Osteocyte (in vitro differentiated cells): ENCODE measurements around the gene CD44. TPM values are rescaled to one million over a fixed set of nuclear protein-coding genes. Genes with fewer than 3 reads are reported as not detected.

Experiments used
- DNase-seq: peaks from one replicate; pipeline ENCODE4 v3.0.0; 2021; ENCODE audit warnings: mixed read lengths; ENCODE audit not compliant: unreplicated experiment; ENCODE audit errors: extremely low spot score
- H3K27ac Mint-ChIP-seq: one replicate; pipeline ENCODE4 v1.8.0; 2021; ENCODE audit warnings: mild to moderate bottlenecking, mixed read lengths; ENCODE audit not compliant: unreplicated experiment
- H3K27me3 Mint-ChIP-seq: one replicate; pipeline ENCODE4 v1.8.0; 2021; ENCODE audit warnings: mixed read lengths; ENCODE audit not compliant: unreplicated experiment
- H3K36me3 Mint-ChIP-seq: one replicate; pipeline ENCODE4 v1.8.0; 2021; ENCODE audit warnings: mixed read lengths; ENCODE audit not compliant: unreplicated experiment
- H3K4me1 Mint-ChIP-seq: one replicate; pipeline ENCODE4 v1.8.0; 2021; ENCODE audit warnings: mixed read lengths; ENCODE audit not compliant: unreplicated experiment
- H3K4me3 Mint-ChIP-seq: one replicate; pipeline ENCODE4 v1.8.0; 2021; ENCODE audit warnings: mild to moderate bottlenecking, moderate library complexity, mixed read lengths; ENCODE audit not compliant: unreplicated experiment
- H3K9me3 Mint-ChIP-seq: one replicate; pipeline ENCODE4 v1.8.0; 2021; ENCODE audit warnings: mixed read lengths; ENCODE audit not compliant: unreplicated experiment
- CTCF ChIP-seq: fragments of 200-600 bp; sonication (generic); IDR thresholded peaks from 2 replicates; pipeline ENCODE4 v1.5.0; 2021; ENCODE audit warnings: antibody characterized with exemption, mild to moderate bottlenecking, moderate library complexity
- total RNA-seq: library from RNA; stranded (reverse); gene quantifications from 2 replicates; pipeline ENCODE4 v1.2.1, GENCODE V29; 2021

CD44 gene
- total RNA-seq, 1 donor from 2014 or later: 283 TPM

- DNase-seq: no peak
- Mint-ChIP-seq H3K4me3 (no peak overlapping the region), H3K36me3 (no peaks in the 10 kb centered on the region), H3K27ac (no peak overlapping the region), H3K27me3 (peaks cover 2% of the 10 kb centered on the region), H3K4me1 (peaks cover 10% of the 10 kb centered on the region), H3K9me3 (no peaks in the 10 kb centered on the region)
- no peak for TF ChIP-seq CTCF
Measured at GRCh38 chr11:35276396-35277145, 137.6 kb downstream of the CD44 start.

- peaks cover 13% of the 10 kb centered on the region for H3K4me1 Mint-ChIP-seq
- no peaks in the 10 kb centered on the region for H3K9me3 Mint-ChIP-seq
- DNase-seq: no peak
- no peak overlapping the region for H3K4me3 Mint-ChIP-seq
- no peaks in the 10 kb centered on the region for H3K27me3 Mint-ChIP-seq
- no peak overlapping the region for H3K27ac Mint-ChIP-seq
- TF ChIP-seq CTCF: no peak
- no peaks in the 10 kb centered on the region for H3K36me3 Mint-ChIP-seq
Measured at GRCh38 chr11:35277827-35278226, 138.9 kb downstream of the CD44 start.

- no peaks in the 10 kb centered on the region for H3K36me3 Mint-ChIP-seq
- no peaks in the 10 kb centered on the region for H3K9me3 Mint-ChIP-seq
- peaks cover 7% of the 10 kb centered on the region for H3K4me1 Mint-ChIP-seq
- TF ChIP-seq CTCF: no peak
- H3K27me3 Mint-ChIP-seq: no peaks in the 10 kb centered on the region
- H3K27ac Mint-ChIP-seq: no peak overlapping the region
- H3K4me3 Mint-ChIP-seq: no peak overlapping the region
- DNase-seq: no peak
Measured at GRCh38 chr11:35280727-35281126, 141.8 kb downstream of the CD44 start.

GRCh38 chr11:35281169-35281688 is 142.3 kb downstream of the CD44 start:
- Mint-ChIP-seq H3K27me3 (no peaks in the 10 kb centered on the region), H3K4me3 (no peak overlapping the region), H3K9me3 (no peaks in the 10 kb centered on the region), H3K36me3 (no peaks in the 10 kb centered on the region), H3K27ac (no peak overlapping the region), H3K4me1 (peaks cover 7% of the 10 kb centered on the region)
- DNase-seq: no peak
- no peak for TF ChIP-seq CTCF

Other genes starting within 250 kb of the CD44 start
- gene APIP, start 222.8 kb upstream of the CD44 start, total RNA-seq: 19.2 and 21.3 TPM in 2 replicates
- gene PDHX, start 222.6 kb upstream of the CD44 start, total RNA-seq: 27.0 and 34.6 TPM in 2 replicates